CD14-positive monocyte (primary cell): ENCODE measurements around the gene CCDC40. TPM values are rescaled to one million over a fixed set of nuclear protein-coding genes. Genes with fewer than 3 reads are reported as not detected.

Experiments used
- DNase-seq, 3 donors: peaks; one replicate each; pipeline ENCODE4 v3.0.0-alpha.2; 2011 to 2022
- H2AFZ ChIP-seq: 2 replicates; pipeline ENCODE4 v1.6.0; 2012; ENCODE audit warnings: mild to moderate bottlenecking, low read depth, low read length, inconsistent platforms; ENCODE audit not compliant: insufficient read depth, poor library complexity, severe bottlenecking
- H3K27ac ChIP-seq, 2 donors: 1 replicate in 1 of 2; 2 replicates in 1 of 2; pipeline ENCODE4 v1.5.1; 2012 to 2013; ENCODE audit warnings: low read length in 2 of 2, control low read depth in 1 of 2, inconsistent platforms in 1 of 2, low read depth in 1 of 2, mild to moderate bottlenecking in 1 of 2
- H3K27me3 ChIP-seq, 2 donors: one replicate each; pipeline versions ENCODE4 v1.6.0 to v1.6.1; 2011 to 2013; ENCODE audit warnings: low read length in 2 of 2; ENCODE audit not compliant: control insufficient read depth in 2 of 2, insufficient read depth in 2 of 2
- H3K36me3 ChIP-seq, 2 donors: replicated peaks in 1 of 2; 1 replicate in 1 of 2; 2 replicates in 1 of 2; pipeline versions ENCODE4 v1.5.1 to v1.6.1; 2012 to 2013; ENCODE audit warnings: low read length in 2 of 2, control low read depth in 1 of 2, inconsistent platforms in 1 of 2, mild to moderate bottlenecking in 1 of 2; ENCODE audit not compliant: insufficient read depth in 2 of 2, control insufficient read depth in 1 of 2
- H3K4me1 ChIP-seq, 2 donors: 1 replicate in 1 of 2; 2 replicates in 1 of 2; pipeline versions ENCODE4 v1.5.1 to v1.6.1; 2012 to 2013; ENCODE audit warnings: low read length in 2 of 2, control low read depth in 1 of 2, inconsistent platforms in 1 of 2, mild to moderate bottlenecking in 1 of 2, moderate library complexity in 1 of 2; ENCODE audit not compliant: insufficient read depth in 2 of 2, control insufficient read depth in 1 of 2
- H3K4me2 ChIP-seq: replicated peaks from 2 replicates; pipeline ENCODE3; 2012; ENCODE audit warnings: low read length, moderate library complexity, mild to moderate bottlenecking; ENCODE audit not compliant: poor library complexity, severe bottlenecking; ENCODE audit errors: extremely low read depth
- H3K4me3 ChIP-seq, 3 experiments: fragments of 200-600 bp in 1 of 3; sonication (generic) in 1 of 3; replicated peaks in 1 of 3; 1 replicate in 2 of 3; 2 replicates in 1 of 3; pipeline ENCODE4 v1.5.1; 2011 to 2013; ENCODE audit warnings: low read length in 3 of 3, mild to moderate bottlenecking in 3 of 3, control low read depth in 2 of 3, low read depth in 2 of 3, inconsistent platforms in 1 of 3, moderate library complexity in 1 of 3
- H3K79me2 ChIP-seq: 2 replicates; pipeline ENCODE4 v1.6.0; 2012; ENCODE audit warnings: mild to moderate bottlenecking, control low read depth, inconsistent platforms, low read length, moderate library complexity; ENCODE audit not compliant: insufficient read depth
- H3K9ac ChIP-seq: 2 replicates; pipeline ENCODE4 v1.6.0; 2017; ENCODE audit warnings: low read length, mild to moderate bottlenecking; ENCODE audit not compliant: insufficient read depth, poor library complexity, severe bottlenecking
- H3K9me3 ChIP-seq, 2 donors: replicated peaks in 1 of 2; 1 replicate in 1 of 2; 2 replicates in 1 of 2; pipeline versions ENCODE4 v1.5.1 to v1.6.1; 2012 to 2013; ENCODE audit warnings: low read length in 2 of 2, control low read depth in 1 of 2; ENCODE audit not compliant: control insufficient read depth in 1 of 2, insufficient read depth in 1 of 2
- H4K20me1 ChIP-seq: 2 replicates; pipeline ENCODE4 v1.6.0; 2012; ENCODE audit warnings: mild to moderate bottlenecking, low read length, control low read depth, moderate library complexity; ENCODE audit not compliant: insufficient read depth
- H3K27ac Mint-ChIP-seq, 7 donors: one replicate each; pipeline ENCODE4 v1.8.0; 2020; ENCODE audit warnings: mild to moderate bottlenecking in 7 of 7, mixed read lengths in 7 of 7, moderate library complexity in 6 of 7, inconsistent platforms in 2 of 7
- H3K27me3 Mint-ChIP-seq, 3 donors: one replicate each; pipeline ENCODE4 v1.8.0; 2021 to 2022; ENCODE audit warnings: low read depth in 3 of 3, mild to moderate bottlenecking in 3 of 3, mixed read lengths in 3 of 3, moderate library complexity in 3 of 3, inconsistent platforms in 1 of 3
- H3K36me3 Mint-ChIP-seq, 2 donors: one replicate each; pipeline ENCODE4 v1.8.0; 2020; ENCODE audit warnings: mixed read lengths in 2 of 2, inconsistent platforms in 1 of 2, mild to moderate bottlenecking in 1 of 2
- H3K4me1 Mint-ChIP-seq: one replicate; pipeline ENCODE4 v1.8.0; 2020; ENCODE audit warnings: mild to moderate bottlenecking, mixed read lengths
- H3K4me3 Mint-ChIP-seq, 2 donors: one replicate each; pipeline ENCODE4 v1.8.0; 2020; ENCODE audit warnings: mild to moderate bottlenecking in 2 of 2, mixed read lengths in 2 of 2, moderate library complexity in 1 of 2
- H3K9me3 Mint-ChIP-seq, 7 donors: one replicate each; pipeline ENCODE4 v1.8.0; 2020 to 2022; ENCODE audit warnings: mixed read lengths in 7 of 7, mild to moderate bottlenecking in 6 of 7, moderate library complexity in 6 of 7, inconsistent platforms in 2 of 7
- CTCF ChIP-seq: fragments of 200-600 bp; IDR thresholded peaks from one replicate; pipeline ENCODE4 v1.8.0; 2022; ENCODE audit warnings: antibody characterized with exemption, mild to moderate bottlenecking
- WGBS: methylation state at CpG from one replicate; pipeline ENCODE4 v1.1.5; 2013; ENCODE audit warnings: missing lambda C conversion rate; ENCODE audit not compliant: insufficient coverage; 5-methylcytosine and 5-hydroxymethylcytosine counted together
- intact Hi-C, 2 donors: fragments of 100-400 bp; cut with micrococcal nuclease; formaldehyde crosslinking; loops; one replicate each; pipeline versions ENCODE4 v1.15.0 to v1.15.1; 2023
- polyA plus RNA-seq, 3 donors: library from polyadenylated mRNA; depleted of rRNA in 1 of 3; unstranded in 2 of 3; stranded (reverse) in 1 of 3; fragments of 300-500 nt in 2 of 3; fragments of >200 nt in 1 of 3; fragmentation: Illumina TruSeq in 2 of 3; gene quantifications; 1 replicate in 2 of 3; 2 replicates in 1 of 3; pipeline ENCODE4 v1.2.3, GENCODE V29; 2012 to 2021

Gene CCDC40
- polyA plus RNA-seq, 3 donors = 0.21 to 0.27 TPM; not detected in 1

- Histone ChIP-seq H3K4me1 (peaks cover 42 to 44% of the 10 kb centered on the region in 2 donors), H3K79me2 (peaks cover under 1% of the 10 kb centered on the region), H3K9me3 (no peaks in the 10 kb centered on the region), H2AFZ (no peak overlapping the region), H3K27me3 (no peaks in the 10 kb centered on the region), H3K27ac (no peak overlapping the region), H3K4me2 (no peak overlapping the region), H4K20me1 (no peaks in the 10 kb centered on the region), H3K4me3 (no peak overlapping the region), H3K9ac (no peak overlapping the region), H3K36me3 (no peaks in the 10 kb centered on the region)
- Mint-ChIP-seq H3K27me3 (peaks cover 1 to 6% (median 4%) of the 10 kb centered on the region in 3 donors), H3K27ac (peak overlapping the region in 1 of 7 donors; percentile 29), H3K4me3 (no peak overlapping the region), H3K36me3 (no peaks in the 10 kb centered on the region), H3K9me3 (peaks cover 0 to 2% (median 0%) of the 10 kb centered on the region in 7 donors), H3K4me1 (peaks cover 46% of the 10 kb centered on the region)
- no peak for DNase-seq
- WGBS = 91% methylated on average over 9 of the region's 12 CpGs
- no peak for TF ChIP-seq CTCF
- intact Hi-C loops = no loop called here
Measured at GRCh38 chr17:80096561-80097021, 60.1 kb downstream of the CCDC40 start.

GRCh38 chr17:80097127-80097621, 60.7 kb downstream of the CCDC40 start:
- Mint-ChIP-seq H3K27me3 (peaks cover 1 to 6% (median 4%) of the 10 kb centered on the region in 3 donors), H3K4me1 (peaks cover 44% of the 10 kb centered on the region), H3K4me3 (no peak overlapping the region), H3K9me3 (peaks cover 0 to 2% (median 0%) of the 10 kb centered on the region in 7 donors), H3K36me3 (no peaks in the 10 kb centered on the region), H3K27ac (peak overlapping the region in 2 of 7 donors; percentile 6 to 22)
- Histone ChIP-seq H2AFZ (no peak overlapping the region), H3K4me1 (peaks cover 37 to 44% of the 10 kb centered on the region in 2 donors), H3K27me3 (no peaks in the 10 kb centered on the region), H3K4me2 (no peak overlapping the region), H3K79me2 (peaks cover 6% of the 10 kb centered on the region), H3K4me3 (no peak overlapping the region), H3K9ac (no peak overlapping the region), H3K27ac (no peak overlapping the region), H4K20me1 (peaks cover 2% of the 10 kb centered on the region), H3K36me3 (no peaks in the 10 kb centered on the region), H3K9me3 (no peaks in the 10 kb centered on the region)
- DNase-seq = no peak
- 98% methylated on average over 13 of the region's 17 CpGs for WGBS
- intact Hi-C loops = no loop called here
- no peak for TF ChIP-seq CTCF
